T-helper 9 cell (primary cell): ENCODE data around the gene KIR2DL1.
"Not testable (repeated sequence)": the region's sequence is repeated elsewhere in the genome, so short reads cannot be mapped to it uniquely, and the experiment has no call there.

ENCODE experiments used
- DNase-seq: peaks from one replicate; pipeline ENCODE4 v3.0.0-alpha.2; 2020

Gene KIR2DL1

DNA sequence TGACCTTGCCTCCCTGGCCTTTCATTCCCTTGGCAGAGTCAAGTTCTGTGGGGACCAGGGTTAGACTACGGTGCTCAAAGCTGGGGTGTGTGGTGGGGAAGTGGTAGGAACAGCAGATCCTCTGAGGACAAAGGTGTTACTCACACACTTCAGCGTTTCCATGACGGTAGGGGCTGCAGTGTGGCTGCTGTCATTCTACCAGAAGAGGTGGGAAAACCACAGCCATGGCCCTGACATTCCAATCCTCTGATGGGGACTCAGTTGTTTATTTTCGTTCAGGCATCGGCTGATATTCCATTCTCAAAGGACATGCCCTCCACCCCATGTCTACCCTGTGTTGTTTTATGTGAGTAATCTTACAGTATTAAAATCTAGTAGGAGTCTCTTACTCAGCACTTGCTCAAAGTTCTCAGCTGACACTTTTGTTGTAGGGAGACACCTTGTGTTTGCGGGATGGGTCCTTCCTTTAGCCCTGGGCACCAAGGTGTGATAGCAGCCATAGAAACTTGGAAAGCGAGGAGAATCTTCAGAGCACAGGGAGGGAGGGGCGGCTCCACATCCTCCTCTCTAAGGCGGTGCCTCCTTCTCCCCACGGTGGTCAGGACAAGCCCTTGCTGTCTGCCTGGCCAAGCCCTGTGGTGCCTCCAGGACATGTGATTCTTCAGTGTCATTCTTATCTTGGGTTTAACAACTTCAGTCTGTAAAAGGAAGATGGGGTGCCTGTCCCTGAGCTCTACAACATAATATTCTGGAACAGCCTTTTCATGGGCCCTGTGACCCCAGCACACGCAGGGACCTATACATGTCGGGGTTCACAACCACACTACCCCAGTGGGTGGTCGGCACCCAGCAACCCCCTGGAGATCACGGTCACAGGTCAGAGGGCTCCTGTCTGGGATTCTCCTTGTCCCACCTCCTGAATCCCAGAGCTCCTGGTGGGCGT, 1.7 kb downstream of the KIR2DL1 start:
- not testable (repeated sequence) for DNase-seq

- not testable (repeated sequence) for DNase-seq
Observed at GRCh38 chr19:54772666-54773065, 3.1 kb downstream of the KIR2DL1 start.

GRCh38 chr19:54775095-54775815, 5.7 kb downstream of the KIR2DL1 start:
- DNase-seq, result not testable (repeated sequence)

GRCh38 chr19:54775830-54776229, 6.2 kb downstream of the KIR2DL1 start:
- DNase-seq, result not testable (repeated sequence)

DNA sequence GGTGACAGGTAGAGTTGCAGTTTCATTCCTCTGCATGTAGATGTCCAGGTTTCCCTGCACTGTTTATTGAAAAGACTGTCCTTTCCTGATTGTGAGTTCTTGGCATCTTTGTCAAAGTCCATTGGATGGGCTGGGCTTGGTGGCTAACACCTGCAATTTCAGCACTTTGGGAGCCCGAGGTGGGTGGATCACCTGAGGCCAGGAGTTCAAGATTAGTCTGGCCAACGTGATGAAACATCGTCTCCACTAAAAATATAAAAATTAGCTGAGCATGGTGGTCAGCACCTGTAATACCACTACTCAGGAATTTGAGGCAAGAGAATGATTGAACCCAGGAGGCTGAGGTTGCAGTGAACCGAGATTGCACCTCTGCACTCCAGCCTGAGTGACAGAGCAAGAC, 8.3 kb downstream of the KIR2DL1 start:
- not testable (repeated sequence) for DNase-seq

DNA sequence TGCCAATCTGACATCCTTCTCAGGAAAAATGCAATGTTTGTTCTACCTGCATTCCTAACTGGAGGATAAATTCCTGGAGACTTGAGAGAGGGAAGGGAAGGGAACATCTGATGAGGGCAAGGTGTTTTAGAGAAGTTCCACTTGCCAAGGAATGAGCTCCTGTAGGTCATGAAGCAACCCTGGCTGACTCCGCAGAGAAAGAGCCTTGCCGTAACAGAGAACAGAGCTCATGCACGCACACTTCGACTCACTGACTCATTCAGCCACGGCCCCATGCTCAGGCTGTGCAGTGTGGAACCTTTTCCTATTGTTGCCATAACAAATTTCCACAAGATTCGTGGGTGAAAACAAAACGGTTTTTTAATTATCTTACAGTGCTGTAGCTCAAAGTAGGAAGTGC, 9.3 kb downstream of the KIR2DL1 start:
- DNase-seq, result not testable (repeated sequence)

DNA sequence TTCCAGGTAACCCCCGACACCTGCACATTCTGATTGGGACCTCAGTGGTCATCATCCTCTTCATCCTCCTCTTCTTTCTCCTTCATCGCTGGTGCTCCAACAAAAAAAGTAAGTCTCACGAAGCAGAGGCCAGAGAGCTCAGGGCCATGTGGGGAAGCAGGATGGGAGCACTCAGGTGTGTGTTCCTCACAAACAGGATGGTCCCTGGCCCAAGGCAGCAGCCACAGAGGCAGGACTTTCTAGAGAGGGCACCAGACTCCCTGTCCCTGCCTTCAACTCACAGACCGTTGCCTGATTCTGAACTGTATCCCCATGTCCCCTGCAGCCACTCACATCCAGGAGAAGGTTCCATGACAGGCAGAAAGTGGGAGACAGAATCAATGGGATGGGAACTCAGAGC, 13.3 kb downstream of the KIR2DL1 start:
- not testable (repeated sequence) for DNase-seq

DNA sequence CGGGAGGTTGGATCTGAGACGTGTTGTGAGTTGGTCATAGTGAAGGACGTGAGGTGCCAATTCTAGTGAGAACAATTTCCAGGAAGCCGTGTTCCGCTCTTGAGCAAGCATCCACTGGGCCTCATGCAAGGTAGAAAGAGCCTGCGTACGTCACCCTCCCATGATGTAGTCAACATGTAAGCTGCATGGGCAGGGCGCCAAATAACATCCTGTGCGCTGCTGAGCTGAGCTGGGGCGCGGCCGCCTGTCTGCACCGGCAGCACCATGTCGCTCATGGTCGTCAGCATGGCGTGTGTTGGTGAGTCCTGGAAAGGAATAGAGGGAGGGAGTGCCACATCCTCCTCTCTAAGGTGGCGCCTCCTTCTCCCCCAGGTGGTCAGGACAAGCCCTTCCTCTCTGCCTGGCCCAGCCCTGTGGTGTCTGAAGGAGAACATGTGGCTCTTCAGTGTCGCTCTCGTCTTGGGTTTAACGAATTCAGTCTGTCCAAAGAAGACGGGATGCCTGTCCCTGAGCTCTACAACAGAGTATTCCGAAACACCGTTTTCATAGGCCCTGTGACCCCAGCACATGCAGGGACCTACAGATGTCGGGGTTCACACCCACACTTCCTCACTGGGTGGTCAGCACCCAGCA, 16.6 kb downstream of the KIR2DL1 start:
- not testable (repeated sequence) for DNase-seq

- not testable (repeated sequence) for DNase-seq
Observed at GRCh38 chr19:54788154-54788553, 18.6 kb downstream of the KIR2DL1 start.

DNA sequence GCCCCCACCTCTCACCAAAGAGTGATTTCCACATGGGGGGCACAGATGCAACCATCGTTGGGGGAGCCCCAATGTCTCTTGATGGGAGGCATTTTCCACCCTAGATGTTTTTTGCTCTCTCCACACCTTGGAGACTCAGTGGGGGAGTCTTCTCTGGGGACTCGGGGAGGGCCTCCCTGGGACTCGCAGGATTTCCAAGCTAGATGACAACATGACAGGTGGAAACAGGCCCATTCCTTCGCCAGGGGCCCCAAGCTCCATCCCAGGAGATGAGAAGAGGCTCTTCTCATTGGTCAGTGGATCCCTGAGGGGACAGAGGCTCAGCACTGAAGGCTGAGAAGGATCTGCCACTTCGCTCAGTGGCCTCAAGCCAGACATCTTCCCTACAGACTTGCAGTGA, 21.1 kb downstream of the KIR2DL1 start:
- no peak for DNase-seq

GRCh38 chr19:54791476-54791875, 21.9 kb downstream of the KIR2DL1 start:
- DNase-seq, result no peak

DNA sequence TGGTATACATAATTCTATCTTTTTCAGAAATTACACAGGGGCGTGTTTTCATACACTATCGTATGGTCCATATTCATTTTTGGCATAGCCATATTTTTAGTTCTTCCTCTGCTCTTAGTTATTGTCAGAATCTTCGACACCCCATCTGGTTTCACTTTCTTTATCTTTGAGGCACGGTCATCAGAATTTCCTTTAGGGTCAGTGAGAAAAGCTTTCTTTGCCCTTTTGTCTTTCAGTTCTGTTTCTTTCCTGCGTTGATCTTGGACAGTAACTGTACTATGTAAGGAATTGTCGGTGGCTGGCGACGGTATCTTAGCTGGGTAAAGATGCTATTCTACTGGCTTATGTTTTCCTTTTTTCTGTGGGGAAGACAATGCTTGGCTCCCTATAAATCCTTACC, 23.2 kb downstream of the KIR2DL1 start:
- no peak for DNase-seq

- DNase-seq, result no peak
Observed at GRCh38 chr19:54795758-54796157, 26.2 kb downstream of the KIR2DL1 start.

GRCh38 chr19:54803410-54803809, 33.8 kb downstream of the KIR2DL1 start, which contains the start of gene KIR2DL4:
Gene KIR2DL4, plus strand, starts transcription at chr19:54803610. Its CDS starts 42 bp downstream, at chr19:54803652.
- no peak for DNase-seq

- DNase-seq, result no peak
Observed at GRCh38 chr19:54804101-54804500, 34.5 kb downstream of the KIR2DL1 start.

GRCh38 chr19:54804571-54804970, 35.0 kb downstream of the KIR2DL1 start:
- no peak for DNase-seq

DNA sequence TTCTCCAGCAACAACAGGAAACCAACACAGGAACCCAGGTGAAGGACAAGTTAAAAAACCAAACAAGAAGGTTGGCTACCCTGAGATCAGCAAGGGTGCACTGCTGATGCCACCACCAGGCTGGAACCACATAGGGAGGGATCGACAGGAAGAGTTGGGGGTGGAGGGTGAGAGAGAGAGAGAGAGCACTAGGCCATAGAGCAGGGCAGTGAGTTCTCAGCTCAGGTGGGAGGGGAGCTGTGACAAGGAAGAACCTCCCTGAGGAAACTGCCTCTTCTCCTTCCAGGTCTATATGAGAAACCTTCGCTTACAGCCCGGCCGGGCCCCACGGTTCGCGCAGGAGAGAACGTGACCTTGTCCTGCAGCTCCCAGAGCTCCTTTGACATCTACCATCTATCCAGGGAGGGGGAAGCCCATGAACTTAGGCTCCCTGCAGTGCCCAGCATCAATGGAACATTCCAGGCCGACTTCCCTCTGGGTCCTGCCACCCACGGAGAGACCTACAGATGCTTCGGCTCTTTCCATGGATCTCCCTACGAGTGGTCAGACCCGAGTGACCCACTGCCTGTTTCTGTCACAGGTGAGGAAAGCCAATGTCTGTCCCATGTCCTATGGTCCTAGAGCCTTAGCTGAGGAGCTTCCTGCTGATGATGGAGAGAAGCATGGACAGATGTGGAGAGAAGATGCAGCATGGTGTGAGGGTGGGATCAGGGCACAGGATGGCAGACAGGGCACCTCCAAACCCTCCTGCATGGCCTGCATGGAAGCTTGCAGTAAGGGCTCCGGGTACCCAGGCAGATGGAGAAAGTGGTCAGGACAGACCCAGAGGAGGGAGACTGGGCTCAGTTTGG, 36.3 kb downstream of the KIR2DL1 start:
- no peak for DNase-seq

DNA sequence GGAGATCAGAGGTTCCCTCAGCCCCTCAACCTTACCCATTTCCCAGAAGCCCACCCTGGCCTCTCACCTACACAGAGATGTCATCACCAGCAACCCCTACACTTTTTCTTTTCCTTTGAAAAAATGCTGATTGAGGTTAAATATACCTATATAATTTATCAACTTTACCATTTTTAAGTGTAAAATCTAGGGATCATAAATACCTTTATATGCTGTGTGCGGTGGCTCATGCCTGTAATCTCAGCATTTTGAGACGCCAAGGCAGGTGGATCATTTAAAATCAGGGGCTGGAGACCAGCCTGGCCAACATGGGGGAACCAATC, 36.9 kb downstream of the KIR2DL1 start:
- no peak for DNase-seq

- DNase-seq, result not testable (repeated sequence)
Observed at GRCh38 chr19:54814571-54814970, 45.0 kb downstream of the KIR2DL1 start.

DNA sequence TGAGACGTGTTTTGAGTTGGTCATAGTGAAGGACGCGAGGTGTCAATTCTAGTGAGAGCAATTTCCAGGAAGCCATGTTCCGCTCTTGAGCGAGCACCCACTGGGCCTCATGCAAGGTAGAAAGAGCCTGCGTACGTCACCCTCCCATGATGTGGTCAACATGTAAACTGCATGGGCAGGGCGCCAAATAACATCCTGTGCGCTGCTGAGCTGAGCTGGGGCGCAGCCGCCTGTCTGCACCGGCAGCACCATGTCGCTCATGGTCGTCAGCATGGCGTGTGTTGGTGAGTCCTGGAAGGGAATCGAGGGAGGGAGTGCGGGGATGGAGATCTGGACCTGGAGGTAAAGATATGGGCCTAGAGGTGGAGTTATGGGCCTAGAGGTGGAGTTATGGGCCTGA, 46.7 kb downstream of the KIR2DL1 start, which contains the start of gene KIR3DL1:
Gene KIR3DL1, plus strand, starts transcription at position 218 of the 400 bp plus-strand sequence.
- not testable (repeated sequence) for DNase-seq

DNA sequence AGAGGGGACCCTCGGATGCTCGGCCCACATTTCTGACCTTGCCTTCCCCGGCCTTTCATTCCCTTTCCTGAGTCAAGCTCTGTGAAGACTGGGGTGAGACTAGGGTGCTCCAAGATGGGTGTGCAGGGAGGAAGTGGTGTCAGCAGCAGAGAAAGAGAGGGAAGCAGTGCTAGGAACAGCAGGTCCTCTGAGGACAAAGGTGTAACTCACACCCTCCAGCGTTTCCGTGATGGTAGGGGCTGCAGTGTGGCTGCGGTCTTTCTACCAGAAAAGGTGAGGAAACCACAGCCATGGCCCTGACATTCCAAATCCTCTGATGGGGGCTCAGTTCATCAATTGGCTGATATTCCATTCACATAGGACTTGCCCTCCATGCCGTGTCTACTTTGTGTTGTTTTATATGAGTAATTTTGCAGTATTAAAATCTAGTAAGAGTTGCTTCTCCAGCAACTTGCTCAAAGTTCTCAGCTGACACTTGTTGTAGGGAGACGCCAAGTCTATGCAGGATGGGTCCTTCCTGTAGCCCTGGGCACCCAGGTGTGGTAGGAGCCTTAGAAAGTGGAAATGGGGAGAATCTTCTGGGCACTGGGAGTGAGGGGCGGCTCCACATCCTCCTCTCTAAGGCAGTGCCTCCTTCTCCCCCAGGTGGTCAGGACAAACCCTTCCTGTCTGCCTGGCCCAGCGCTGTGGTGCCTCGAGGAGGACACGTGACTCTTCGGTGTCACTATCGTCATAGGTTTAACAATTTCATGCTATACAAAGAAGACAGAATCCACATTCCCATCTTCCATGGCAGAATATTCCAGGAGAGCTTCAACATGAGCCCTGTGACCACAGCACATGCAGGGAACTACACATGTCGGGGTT, 48.3 kb downstream of the KIR2DL1 start:
- DNase-seq, result no peak
